HG02571 (cell line): ENCODE results near the gene ZNF556.
"Not testable (repeated sequence)": the region's sequence is repeated elsewhere in the genome, so short reads cannot be mapped to it uniquely, and the experiment has no call there.

Experiments
- ATAC-seq: cut with Tn5 transposase; IDR thresholded peaks from one replicate; pipeline ENCODE4 v1.9.1; 2021; ENCODE audit warnings: mild to moderate bottlenecking, moderate library complexity; ENCODE audit not compliant: unreplicated experiment

The ZNF556 gene

DNA sequence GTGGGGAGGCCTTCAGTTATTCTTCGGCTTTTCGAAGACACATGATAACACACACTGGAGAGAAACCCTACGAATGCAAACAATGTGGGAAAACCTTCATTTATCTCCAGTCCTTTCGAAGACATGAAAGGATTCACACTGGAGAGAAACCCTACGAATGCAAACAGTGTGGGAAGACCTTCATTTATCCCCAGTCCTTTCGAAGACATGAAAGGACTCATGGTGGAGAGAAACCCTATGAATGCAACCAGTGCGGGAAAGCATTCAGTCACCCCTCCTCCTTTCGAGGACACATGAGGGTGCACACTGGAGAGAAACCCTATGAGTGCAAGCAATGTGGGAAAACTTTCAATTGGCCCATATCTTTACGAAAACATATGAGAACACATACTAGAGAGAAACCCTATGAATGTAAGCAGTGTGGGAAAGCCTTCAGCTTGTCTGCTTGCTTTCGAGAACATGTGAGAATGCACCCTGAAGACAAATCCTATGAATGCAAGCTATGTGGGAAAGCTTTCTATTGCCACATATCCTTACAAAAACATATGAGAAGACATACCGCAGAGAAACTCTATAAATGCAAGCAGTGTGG, 14.0 kb upstream of the ZNF556 start:
- no peak for ATAC-seq

DNA sequence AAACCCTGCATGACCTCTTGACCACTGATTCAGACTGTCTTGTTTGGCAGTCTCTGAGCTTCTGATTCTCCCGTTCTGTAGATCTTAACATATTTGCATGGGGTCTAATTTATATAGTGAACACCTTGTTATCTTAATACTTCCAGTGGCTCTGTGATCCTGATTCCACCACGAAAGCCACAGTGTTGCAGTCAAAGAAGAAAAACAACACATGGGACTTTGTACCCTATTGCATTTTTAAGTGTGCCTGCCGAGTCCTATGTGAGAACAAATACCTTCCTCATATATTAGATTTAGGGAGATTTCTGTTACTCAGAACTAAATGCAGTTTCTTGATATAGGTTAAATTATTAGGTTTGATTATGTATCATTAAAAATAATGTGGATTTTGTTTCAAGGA, 12.3 kb upstream of the ZNF556 start:
- no peak for ATAC-seq

DNA sequence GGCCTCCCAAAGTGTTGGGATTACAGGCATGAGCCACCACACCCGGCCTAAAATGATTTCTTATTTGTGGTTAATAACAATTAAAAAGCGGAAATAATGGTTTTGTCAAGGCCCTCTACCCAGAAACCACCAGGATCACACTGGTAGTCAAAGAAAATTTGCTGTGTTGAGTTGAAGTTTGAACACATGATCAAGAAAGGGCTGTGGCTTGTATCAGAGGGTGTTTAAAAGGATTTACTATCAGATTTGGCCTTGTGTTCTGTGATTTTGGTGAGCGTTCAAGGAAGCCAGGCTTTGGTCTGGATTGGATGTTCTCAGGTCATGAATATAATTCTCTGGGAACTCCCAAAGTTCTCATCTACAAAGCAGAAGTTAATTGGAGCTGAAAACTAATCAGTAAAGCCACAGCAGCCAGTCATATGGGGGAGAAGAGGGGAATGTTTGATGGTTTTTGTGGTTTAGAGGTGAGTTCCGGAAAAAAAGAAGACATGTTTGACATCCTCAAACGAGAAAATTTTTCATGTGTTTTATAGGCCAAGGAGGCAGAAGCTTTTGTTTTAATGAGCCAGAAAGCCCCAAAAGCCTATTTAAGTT, 10.6 kb upstream of the ZNF556 start:
- no peak for ATAC-seq

DNA sequence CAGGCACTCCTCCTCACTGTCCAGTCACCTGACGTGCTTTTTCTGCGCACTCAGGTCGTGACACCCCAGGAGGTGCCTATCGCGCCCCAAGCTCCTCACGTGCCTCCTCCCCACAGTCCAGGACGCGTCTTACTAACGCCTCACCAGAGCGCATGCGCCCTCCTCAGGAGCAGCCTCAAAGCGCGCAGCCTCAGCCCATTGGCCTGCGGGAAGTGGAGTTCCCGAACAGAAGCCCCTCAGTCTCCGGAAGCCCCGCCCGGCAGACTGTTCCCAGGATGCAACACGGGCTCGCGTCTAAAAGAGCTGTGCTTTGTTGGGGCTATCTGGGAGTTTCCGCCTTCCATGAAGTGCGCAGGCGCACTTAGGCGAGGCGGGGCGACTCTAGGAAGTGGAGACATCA, 8.3 kb upstream of the ZNF556 start:
- ATAC-seq, result no peak

DNA sequence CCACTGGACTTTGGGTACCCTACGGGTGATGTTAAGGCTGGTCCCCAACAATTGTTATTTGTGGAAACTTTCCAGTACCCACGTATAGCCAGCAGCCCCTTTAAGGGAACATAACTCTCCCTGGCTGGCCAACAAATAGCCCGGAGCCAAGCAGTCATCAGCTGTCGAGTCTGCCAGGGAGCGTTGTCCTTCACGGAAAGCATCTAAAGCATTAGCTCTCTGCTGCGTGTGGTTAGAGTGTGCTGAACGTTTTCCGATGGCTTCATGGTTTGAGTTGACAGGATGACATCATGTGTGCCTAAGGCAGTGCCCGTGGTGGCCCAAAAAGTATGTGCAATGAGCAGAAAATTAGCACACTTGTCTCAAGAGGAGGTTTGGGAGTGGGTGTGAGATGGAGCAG, 3.3 kb upstream of the ZNF556 start:
- ATAC-seq, result no peak

DNA sequence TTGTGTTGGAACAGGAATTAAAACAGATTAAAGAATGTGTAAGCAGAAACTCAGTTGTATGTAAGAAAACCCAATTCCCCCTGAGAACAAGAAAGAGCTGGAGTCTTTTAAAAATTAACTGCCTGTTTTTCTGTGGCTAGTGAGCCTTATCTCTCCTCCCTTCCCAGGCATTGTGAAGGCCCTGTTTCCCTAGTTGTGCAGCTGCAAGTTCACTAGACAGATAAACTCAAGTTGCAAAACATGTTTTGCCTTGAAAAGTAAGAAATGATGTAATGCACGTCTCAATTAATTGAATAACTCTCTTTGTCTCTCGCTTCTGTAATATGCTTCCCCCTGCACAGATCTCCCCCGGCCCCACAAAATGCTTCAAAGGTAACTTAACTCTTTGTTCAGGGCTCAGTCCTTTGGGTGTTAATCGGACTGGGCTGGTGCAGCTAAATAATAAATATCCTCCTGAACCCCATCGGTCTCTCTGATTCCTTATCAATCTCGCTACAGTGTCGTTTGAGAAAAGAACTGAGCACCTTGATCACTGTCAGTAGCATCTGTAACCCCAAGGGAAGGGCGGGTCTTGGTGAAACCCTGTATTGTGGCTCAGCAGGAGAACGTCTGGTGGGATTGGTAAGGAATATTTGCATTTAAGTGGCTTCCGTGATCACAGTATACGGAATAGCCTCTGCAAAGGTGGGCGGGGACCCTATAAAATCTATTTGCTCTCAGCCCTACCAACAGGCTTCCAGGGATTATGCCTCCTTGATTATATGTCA, 1.6 kb upstream of the ZNF556 start:
- no peak for ATAC-seq

DNA sequence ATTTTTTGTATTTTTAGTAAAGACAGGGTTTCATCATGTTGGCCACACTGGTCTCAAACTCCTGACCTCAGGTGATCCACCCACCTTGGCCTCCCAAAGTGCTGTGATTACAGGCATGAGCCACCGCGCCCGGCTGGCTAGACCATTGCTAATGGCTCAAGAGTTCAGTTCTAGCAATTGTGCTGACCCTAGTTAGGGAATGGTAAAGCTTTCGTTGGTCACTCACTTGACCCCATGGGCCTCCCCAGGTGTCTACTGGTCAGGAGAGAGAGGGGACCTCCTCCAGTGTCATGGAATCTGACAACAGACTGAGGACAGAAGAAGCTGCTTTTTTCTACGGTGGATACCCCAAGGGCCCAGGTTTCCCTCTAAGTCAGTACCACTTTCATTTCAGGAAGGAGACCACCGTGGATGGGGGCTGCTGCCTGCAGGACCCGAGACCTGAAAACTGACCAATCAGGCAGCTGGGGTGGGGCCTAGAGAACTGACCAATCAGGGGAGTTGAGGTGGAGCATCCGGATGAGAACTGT, 575 bp upstream of the ZNF556 start:
- ATAC-seq, result no peak

DNA sequence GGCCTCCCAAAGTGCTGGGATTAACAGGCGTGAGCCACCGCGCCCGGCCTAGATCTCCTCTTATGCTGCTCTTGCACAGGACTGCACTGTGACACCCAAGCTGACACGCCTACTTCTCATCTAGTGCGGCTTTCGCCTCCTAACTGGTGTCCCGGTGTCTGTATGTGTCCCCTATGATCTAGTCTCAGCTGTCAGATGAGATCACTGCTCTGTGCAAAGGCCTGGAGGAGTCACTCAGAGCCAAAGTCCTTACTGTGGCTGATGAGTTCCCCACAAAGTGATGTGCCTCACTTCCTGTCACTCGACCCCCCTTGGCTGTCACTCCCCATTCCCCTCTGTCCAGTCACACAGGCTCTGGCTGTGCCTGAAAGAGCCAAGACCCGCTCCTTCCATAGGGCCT, 2.5 kb downstream of the ZNF556 start:
- no peak for ATAC-seq

DNA sequence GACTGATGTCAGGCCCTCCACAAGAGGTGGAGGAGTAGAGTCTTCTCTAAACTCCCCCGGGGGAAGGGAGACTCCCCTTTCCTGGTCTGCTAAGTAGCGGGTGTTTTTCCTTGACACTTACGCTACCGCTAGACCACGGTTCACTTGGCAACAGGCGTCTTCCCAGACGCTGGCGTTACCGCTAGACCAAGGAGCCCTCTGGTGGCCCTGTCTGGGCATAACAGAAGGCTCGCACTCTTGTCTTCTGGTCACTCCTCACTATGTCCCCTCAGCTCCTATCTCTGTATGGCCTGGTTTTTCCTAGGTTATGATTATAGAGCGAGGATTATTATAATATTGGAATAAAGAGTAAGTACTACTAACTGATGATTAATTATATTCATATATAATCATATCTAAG, 5.0 kb downstream of the ZNF556 start:
- not testable (repeated sequence) for ATAC-seq

DNA sequence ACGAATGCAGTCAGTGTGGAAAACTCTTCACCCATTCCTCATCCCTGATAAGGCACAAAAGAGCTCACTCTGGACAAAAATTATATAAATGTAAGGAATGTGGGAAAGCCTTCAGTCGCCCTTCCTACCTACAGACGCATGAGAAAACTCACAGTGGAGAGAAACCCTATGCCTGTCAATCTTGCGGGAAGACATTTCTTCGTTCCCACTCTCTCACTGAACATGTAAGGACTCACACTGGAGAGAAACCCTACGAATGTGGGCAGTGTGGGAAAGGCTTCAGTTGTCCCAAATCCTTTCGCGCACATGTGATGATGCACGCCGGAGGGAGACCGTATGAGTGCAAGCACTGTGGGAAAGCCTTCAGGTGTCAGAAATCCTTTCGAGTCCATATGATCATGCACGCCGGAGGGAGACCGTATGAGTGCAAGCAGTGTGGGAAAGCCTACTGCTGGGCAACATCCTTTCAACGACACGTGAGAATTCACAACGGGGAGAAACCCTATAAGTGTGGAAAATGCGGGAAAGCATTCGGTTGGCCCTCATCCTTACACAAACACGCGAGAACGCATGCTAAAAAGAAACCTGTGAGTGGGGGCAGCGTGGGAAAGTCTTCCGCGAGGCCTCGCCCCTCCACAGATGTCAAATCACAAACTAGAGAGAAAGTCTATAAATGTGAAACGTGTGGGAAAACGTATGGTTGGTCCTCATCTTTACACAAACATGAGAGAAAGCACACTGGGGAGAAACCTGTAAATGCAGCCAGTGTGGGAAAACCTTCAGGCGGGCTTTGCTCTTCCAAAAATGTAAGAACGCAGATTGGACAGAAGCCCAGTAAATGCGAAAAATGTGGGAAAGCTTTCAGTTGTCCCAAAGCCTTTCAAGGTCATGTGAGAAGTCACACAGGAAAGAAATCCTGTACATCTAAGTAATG, 10.5 kb downstream of the ZNF556 start:
- ATAC-seq, result no peak

DNA sequence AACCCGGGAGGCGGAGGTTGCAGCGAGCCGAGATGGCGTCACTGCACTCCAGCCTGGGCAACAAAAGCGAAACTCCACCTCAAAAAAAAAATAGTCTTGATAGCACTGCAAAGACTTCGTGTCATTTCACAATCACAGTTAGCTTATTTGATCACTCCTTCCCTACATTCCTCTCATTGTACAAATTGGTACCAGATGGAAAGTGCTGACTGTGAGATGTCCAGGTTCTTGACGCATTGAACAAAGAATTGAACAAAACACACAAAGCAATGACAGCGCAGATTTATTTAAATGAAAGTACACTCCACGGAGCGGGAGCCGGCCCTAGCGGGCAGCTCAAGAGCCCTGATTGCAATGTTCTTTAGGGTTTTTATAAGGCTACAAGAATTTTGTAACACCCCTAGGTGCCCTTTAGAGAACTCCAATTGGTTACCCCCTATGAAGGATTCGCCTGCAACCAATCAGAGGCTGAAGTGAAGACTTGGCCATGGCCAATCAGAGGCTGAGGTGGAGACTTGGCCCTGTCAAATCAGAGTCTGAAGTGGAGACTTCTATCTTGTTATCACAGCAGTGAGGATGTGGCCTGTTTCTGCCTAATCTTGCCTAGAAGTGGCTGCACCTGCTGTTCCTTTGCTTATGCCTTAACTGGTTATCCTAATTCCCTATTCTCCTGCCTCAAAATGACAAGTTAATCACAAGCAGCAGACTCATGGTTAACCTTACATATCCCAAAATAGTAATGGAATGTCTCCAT, 16.7 kb downstream of the ZNF556 start:
- ATAC-seq, result no peak

DNA sequence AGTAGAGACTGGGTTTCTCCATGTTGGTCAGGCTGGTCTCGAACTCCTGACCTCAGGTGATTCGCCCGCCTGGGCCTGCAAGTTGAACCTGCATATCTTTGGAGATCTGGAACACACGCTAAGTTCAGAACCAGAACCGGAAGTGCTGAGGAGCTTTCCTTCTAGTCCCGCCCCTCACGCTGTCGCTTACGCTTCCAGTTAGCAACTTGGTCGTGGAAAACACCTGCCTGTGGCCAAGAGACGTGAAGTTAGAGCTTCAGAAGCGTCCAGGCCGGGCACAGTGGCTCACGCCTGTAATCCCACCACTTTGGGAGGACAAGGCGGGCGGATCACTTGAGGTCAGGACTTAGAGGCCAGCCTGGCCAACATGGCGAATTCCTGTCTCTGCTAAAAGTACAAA, 18.6 kb downstream of the ZNF556 start:
- no peak for ATAC-seq

DNA sequence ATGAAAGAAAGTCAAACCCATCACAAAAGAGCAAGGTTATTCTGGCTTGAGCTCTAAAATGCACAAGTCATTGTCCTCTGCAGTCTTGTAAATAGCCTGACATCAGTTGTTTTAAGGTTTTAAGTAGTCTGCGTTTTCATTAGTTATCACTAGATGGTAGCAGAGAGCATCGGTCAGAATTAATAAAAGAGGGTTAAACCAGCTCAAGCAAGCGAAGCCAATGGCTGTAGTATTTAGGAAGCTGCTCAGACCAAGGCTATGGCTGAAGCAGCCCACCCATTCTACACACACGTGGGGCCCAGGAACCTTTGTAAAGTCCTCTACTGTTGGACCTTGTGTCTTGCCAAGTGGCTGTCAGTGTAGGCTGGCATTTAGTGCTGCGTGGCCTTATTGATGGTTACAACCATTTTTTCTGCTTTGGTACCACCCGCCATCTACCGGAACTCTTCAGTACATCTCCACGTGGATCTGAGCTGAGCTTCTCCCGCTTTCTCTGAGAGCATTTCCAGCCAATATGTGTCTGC, 20.3 kb downstream of the ZNF556 start:
- no peak for ATAC-seq

DNA sequence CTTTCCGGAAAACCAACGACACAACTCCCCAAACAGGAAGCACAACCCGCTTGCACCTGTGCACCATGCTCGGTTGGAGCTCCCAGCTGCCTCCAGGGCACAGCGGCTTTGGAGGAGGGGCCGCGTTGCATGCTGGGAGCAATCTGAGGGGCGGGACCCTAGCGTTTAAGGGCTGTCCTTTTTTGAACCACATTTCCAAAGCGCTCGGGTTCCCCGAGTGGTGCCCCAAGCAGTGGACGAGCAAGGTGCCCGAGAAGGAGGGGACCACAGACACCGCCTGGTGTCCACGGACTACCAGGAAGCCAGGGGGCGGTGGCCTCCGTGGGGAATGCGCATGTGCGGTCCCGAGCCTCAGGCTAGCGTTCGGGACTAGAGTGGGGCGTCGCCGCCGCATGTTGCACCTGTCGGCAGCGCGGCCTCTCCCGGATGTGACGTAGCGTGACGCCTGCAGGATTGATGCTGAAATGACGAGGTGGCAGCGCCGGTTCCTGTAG, 21.6 kb downstream of the ZNF556 start:
- ATAC-seq, result no peak

DNA sequence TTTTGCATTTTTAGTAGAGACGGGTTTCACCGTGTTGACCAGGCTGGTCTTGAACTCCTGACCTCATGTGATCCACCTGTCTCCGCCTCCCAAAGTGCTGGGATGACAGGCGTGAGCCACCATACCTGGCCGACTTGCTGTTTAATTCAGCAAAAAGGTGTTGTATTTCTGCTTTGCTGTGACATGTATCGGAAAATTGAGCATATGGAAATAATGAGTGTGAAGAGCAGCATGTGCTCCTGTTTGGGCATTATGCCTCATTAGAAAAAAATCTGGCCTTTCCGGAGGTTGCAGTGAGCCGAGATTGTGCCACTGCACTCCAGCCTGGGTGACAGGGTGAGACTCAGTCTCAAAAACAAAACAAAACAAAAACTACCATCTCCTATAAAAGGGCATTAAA, 23.4 kb downstream of the ZNF556 start:
- ATAC-seq, result not testable (repeated sequence)

DNA sequence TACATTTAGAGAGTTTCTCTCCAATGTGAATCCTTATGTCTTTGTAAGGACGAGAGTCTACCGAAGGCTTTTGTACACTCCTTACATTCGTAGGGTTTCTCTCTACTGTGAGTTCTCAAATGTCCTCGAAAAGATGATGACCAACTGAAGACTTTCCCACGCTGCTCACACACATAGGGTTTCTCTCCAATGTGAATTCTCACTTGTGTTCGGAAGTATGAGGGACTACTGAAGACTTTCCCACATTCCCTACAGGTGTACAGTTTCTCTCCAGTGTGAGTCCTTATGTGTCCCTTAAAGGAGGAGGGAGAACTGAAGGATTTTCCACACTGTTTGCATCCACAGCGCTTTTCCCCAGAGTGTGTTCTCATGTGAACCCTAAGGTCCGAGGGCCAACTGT, 29.6 kb downstream of the ZNF556 start:
- ATAC-seq, result no peak

DNA sequence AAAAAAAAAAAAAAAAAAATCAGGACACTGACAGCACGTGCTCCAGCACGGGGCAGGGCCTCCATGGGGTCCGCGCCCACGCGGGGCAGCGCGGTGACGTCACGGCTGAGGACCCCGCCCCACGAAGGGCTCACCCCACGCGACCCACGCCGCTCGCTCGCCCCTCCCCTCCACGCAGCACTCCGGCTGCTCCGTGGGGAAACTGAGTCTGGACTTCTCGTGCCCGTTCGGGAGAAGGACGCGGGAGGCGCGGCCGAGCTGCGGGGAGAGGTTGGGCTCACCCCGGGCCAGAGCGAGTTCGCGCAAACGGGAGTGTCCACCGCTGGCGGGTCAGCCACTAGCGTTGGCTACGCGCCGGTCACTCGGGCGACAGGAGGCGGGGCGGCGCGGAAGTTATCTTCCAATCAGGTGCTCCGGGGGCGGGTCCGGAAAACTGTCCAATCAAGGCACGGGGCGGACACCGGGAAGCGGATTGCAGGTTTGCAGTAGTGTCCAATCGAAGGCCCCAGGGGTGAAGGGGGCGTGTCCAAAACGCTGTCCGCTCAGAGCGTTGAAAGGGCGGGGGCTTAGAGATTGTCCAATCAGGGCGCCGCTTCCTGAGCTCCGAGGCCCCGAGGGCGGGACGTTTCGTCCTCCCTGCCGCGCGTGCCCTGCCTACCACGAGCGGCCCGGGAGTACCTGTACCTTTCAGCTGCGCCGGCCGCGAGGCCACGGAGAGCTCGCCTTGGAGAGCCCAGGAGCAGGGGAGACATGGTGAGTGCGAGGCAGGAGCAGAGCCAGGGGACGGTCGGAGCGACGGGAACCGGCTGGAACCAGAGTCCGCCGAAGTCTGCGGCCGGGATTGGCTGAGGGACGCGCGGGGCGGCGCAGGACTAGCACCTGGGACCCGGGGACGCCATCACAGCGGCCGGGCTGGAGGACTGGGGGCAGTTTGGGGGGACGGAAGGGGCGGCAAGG, 33.4 kb downstream of the ZNF556 start, which contains the start of gene ZNF57:
TSS of gene ZNF57 (plus strand) at position 633 of the 957 bp plus-strand sequence. CDS start at position 751, 118 bp downstream.
- ATAC-seq, result peak; percentile 91

DNA sequence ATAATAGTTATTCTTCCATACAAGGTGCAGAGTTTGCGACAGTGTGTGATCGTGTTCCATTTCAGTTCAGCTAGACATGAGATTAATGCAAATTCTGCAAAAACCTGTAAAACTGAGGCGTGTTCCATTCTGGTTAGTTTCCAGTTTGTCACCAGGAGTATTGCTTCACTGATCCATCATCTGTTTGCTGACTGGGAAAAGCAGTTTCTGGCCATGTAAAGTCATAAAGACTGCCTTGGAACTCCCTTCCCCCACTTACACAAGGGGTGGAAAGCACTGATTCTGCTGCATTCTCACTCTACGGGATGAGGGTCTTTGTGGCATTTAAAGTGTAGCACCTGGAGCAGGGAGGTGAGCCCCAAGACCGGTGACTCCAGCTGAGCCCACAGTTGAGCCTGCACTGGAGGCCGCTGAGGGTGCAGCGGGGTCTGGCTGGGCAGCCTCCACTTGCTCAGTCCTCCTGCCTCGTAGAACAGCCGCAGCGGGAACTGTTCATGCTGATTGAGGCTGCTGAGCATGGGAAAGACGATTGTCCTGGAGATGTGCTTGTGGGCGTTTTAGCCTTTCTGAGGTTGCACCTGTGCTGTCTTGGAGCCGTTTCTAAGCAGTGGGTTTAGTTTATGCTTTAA, 35.6 kb downstream of the ZNF556 start:
- ATAC-seq, result no peak
